Nephron (organoid): Measurements from ENCODE around the gene VAMP5.

Experiments
- H3K27ac Mint-ChIP-seq, 3 experiments: 2 replicates each; pipeline ENCODE4 v1.8.0; 2020; ENCODE audit warnings: mixed read lengths in 3 of 3, mild to moderate bottlenecking in 2 of 3, moderate library complexity in 1 of 3
- H3K27me3 Mint-ChIP-seq: 2 replicates; pipeline ENCODE4 v1.8.0; 2021; ENCODE audit warnings: low read depth, mild to moderate bottlenecking, moderate library complexity, mixed read lengths
- H3K36me3 Mint-ChIP-seq: 2 replicates; pipeline ENCODE4 v1.8.0; 2020; ENCODE audit warnings: low read depth, mixed read lengths
- H3K4me1 Mint-ChIP-seq: 2 replicates; pipeline ENCODE4 v1.8.0; 2020; ENCODE audit warnings: mixed read lengths
- H3K4me3 Mint-ChIP-seq, 3 experiments: 2 replicates each; pipeline ENCODE4 v1.8.0; 2020; ENCODE audit warnings: mild to moderate bottlenecking in 3 of 3, mixed read lengths in 3 of 3, moderate library complexity in 2 of 3
- H3K9me3 Mint-ChIP-seq: 2 replicates; pipeline ENCODE4 v1.8.0; 2020; ENCODE audit warnings: mixed read lengths
- CTCF ChIP-seq, 3 experiments: fragments of 200-600 bp; sonication (generic); IDR thresholded peaks; one replicate each; pipeline ENCODE4 v1.5.0; 2021; ENCODE audit warnings: antibody characterized with exemption in 3 of 3; ENCODE audit not compliant: unreplicated experiment in 3 of 3

VAMP5 gene

GRCh38 chr2:85564144-85564563 is 20.1 kb upstream of the VAMP5 start:
- H3K27ac Mint-ChIP-seq, result peak overlapping the region in 1 of 3 experiments; percentile 24
- peaks cover 16% of the 10 kb centered on the region for H3K4me1 Mint-ChIP-seq
- H3K27me3 Mint-ChIP-seq, result no peaks in the 10 kb centered on the region
- TF ChIP-seq CTCF (IDR thresholded peaks at IDR 0.05; ENCODE audit: unreplicated experiment in 3 of 3), result no peak
- H3K4me3 Mint-ChIP-seq, result peak overlapping the region; percentile 39 to 66 (median 46)
- H3K36me3 Mint-ChIP-seq, result no peaks in the 10 kb centered on the region
- H3K9me3 Mint-ChIP-seq, result no peaks in the 10 kb centered on the region

- H3K27me3 Mint-ChIP-seq, result peaks cover 7% of the 10 kb centered on the region
These were observed 18.0 kb upstream of the VAMP5 start for GRCh38 chr2:85566265-85566664.

GRCh38 chr2:85575739-85576138 is 8.5 kb upstream of the VAMP5 start:
- H3K4me1 Mint-ChIP-seq, result peaks cover 37% of the 10 kb centered on the region
- H3K27me3 Mint-ChIP-seq, result peaks cover 4% of the 10 kb centered on the region
- peak overlapping the region; percentile 92 to 99 (median 98) for H3K27ac Mint-ChIP-seq

More at GRCh38 chr2:85566265-85566664, 18.0 kb upstream of the VAMP5 start:
- Mint-ChIP-seq H3K36me3 (no peaks in the 10 kb centered on the region), H3K27ac (no peak overlapping the region), H3K4me1 (no peaks in the 10 kb centered on the region), H3K4me3 (no peak overlapping the region), H3K9me3 (no peaks in the 10 kb centered on the region)
- no peak for TF ChIP-seq CTCF (IDR thresholded peaks at IDR 0.05; ENCODE audit: unreplicated experiment in 3 of 3)

GRCh38 chr2:85577063-85577385 is 7.2 kb upstream of the VAMP5 start:
- no peaks in the 10 kb centered on the region for H3K27me3 Mint-ChIP-seq
- peak overlapping the region; percentile 68 to 83 (median 76) for H3K4me3 Mint-ChIP-seq
- no peak for TF ChIP-seq CTCF (IDR thresholded peaks at IDR 0.05; ENCODE audit: unreplicated experiment in 3 of 3)
- H3K9me3 Mint-ChIP-seq, result no peaks in the 10 kb centered on the region
- peaks cover 44% of the 10 kb centered on the region for H3K4me1 Mint-ChIP-seq
- H3K27ac Mint-ChIP-seq, result peak overlapping the region; percentile 98 to 99 (median 98)
- H3K36me3 Mint-ChIP-seq, result peaks cover 5% of the 10 kb centered on the region

More at GRCh38 chr2:85575739-85576138, 8.5 kb upstream of the VAMP5 start:
- H3K9me3 Mint-ChIP-seq, result no peaks in the 10 kb centered on the region
- TF ChIP-seq CTCF (IDR thresholded peaks at IDR 0.05; ENCODE audit: unreplicated experiment in 3 of 3), result no peak
- no peaks in the 10 kb centered on the region for H3K36me3 Mint-ChIP-seq
- H3K4me3 Mint-ChIP-seq, result no peak overlapping the region

- Mint-ChIP-seq H3K27ac (peak within 1 kb of the TSS; percentile 98 to 99 (median 98)), H3K27me3 (no peaks in the 10 kb centered on the region), H3K4me1 (peaks cover 44% of the 10 kb centered on the region), H3K9me3 (no peaks in the 10 kb centered on the region), H3K4me3 (peak within 1 kb of the TSS; percentile 68 to 83 (median 76)), H3K36me3 (peaks cover 5% of the 10 kb centered on the region)
- no peak for TF ChIP-seq CTCF (IDR thresholded peaks at IDR 0.05; ENCODE audit: unreplicated experiment in 3 of 3)
These were observed 6.6 kb upstream of the VAMP5 start, which contains the start of gene VAMP8 for GRCh38 chr2:85577386-85578242. TSS of gene VAMP8 (plus strand) at chr2:85577586. CDS start at chr2:85577647, 61 bp downstream.
